ENCODE measurements around the gene ANKDD1A.

ANKDD1A gene

DNA sequence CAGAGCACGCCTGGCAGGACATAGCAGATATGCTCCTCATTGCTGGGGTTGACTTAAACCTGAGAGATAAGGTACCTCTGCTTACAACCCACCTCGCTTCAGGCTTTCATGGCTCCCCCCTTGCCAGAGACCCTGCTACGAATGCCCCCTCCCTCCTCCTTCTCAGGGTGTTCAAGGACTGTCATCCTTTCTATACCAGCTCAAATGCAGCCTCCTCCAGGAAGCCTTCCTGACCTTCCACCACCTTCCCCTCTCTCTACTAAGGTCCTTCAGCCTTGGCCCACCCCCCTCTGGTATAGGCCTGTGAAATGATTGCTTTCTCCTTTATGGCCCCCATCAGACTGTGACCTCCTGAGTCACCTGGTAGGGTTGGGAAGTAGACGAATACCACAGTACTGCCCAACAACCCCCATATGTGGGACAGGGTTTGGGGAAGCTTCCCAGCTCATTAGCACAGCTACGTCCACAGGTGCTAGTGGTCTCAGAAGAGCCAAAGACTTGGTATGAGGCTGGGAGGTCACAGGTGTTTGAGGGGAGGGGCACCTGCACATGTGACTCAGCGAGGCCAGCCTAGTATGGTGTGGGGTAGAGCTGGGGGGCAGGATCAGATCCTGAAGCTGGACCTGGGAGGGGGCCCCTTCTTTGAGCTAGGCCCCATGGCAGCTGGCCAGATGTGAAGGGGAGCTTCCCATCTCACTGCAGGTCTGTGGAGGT lies 32.0 kb downstream of the ANKDD1A start:
- no peak overlapping the region for H2AFZ ChIP-seq (ENCODE audit: low read depth, low read length, severe bottlenecking)
- TF ChIP-seq EZH2phosphoT487 (conservative IDR thresholded peaks at IDR 0.05; ENCODE audit: low read length), result no peak
- TF ChIP-seq, protein P1, sequence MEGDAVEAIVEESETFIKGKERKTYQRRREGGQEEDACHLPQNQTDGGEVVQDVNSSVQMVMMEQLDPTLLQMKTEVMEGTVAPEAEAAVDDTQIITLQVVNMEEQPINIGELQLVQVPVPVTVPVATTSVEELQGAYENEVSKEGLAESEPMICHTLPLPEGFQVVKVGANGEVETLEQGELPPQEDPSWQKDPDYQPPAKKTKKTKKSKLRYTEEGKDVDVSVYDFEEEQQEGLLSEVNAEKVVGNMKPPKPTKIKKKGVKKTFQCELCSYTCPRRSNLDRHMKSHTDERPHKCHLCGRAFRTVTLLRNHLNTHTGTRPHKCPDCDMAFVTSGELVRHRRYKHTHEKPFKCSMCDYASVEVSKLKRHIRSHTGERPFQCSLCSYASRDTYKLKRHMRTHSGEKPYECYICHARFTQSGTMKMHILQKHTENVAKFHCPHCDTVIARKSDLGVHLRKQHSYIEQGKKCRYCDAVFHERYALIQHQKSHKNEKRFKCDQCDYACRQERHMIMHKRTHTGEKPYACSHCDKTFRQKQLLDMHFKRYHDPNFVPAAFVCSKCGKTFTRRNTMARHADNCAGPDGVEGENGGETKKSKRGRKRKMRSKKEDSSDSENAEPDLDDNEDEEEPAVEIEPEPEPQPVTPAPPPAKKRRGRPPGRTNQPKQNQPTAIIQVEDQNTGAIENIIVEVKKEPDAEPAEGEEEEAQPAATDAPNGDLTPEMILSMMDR (IDR thresholded peaks at IDR 0.05; ENCODE audit: insufficient read depth, low read length, poor library complexity, severe bottlenecking), result no peak
- H3K4me3 ChIP-seq (ENCODE audit: insufficient read depth, low read length, poor library complexity, severe bottlenecking), result no peak overlapping the region
- no peaks in the 10 kb centered on the region for H4K20me1 ChIP-seq (ENCODE audit: low read depth, low read length)
- 0 out of 2 replicates have a peak, but pooled peaks cover 4% of the 10 kb centered on the region for H3F3A ChIP-seq (ENCODE audit: insufficient read depth)
- H3K4me2 ChIP-seq (ENCODE audit: low read depth, low read length, poor library complexity, severe bottlenecking), result no peak overlapping the region
- no peaks in the 10 kb centered on the region for H3K27me3 ChIP-seq (ENCODE audit: low read length)
- H3K9me3 ChIP-seq (ENCODE audit: insufficient read depth, low read length), result no peaks in the 10 kb centered on the region
- no peak overlapping the region for H3K9ac ChIP-seq (ENCODE audit: low read length)
- H3K27ac ChIP-seq (ENCODE audit: low read depth, low read length), result no peak overlapping the region
- no peaks in the 10 kb centered on the region for H3K36me3 ChIP-seq (ENCODE audit: low read length)
- no peaks in the 10 kb centered on the region for H3K9me2 ChIP-seq (replicated peaks; ENCODE audit: insufficient read depth, low read length)
- no peaks in the 10 kb centered on the region for H3K79me2 ChIP-seq (ENCODE audit: insufficient read depth, low read length)

DNA sequence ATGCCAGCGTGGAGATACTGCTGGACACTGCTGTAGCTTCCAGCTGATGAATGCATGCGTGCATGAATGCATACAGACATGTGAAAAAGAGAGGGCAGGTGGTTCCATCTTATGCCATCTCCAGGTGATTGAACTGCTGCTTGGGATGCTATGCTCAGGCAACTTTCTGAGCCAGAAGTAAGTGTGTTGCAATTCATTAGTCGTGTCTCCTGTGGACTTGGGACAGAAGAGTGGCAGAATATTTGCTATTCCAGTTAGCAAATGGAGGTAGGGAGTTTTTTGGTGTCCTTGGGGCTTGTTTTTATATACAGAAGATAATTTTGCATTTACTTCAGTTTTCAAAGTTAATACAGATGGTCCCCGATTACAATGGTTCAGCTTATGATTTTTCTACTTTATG lies 33.3 kb downstream of the ANKDD1A start:
- H3K79me2 ChIP-seq (ENCODE audit: insufficient read depth, low read length), result no peaks in the 10 kb centered on the region
- no peak overlapping the region for H3K27ac ChIP-seq (ENCODE audit: low read depth, low read length)
- no peaks in the 10 kb centered on the region for H4K20me1 ChIP-seq (ENCODE audit: low read depth, low read length)
- H3F3A ChIP-seq (ENCODE audit: insufficient read depth), result 0 out of 2 replicates have a peak, but pooled peaks cover 4% of the 10 kb centered on the region
- H3K27me3 ChIP-seq (ENCODE audit: low read length), result no peaks in the 10 kb centered on the region
- H3K4me2 ChIP-seq (ENCODE audit: low read depth, low read length, poor library complexity, severe bottlenecking), result no peak overlapping the region
- no peaks in the 10 kb centered on the region for H3K36me3 ChIP-seq (ENCODE audit: low read length)
- H2AFZ ChIP-seq (ENCODE audit: low read depth, low read length, severe bottlenecking), result no peak overlapping the region
- TF ChIP-seq, protein P1 (IDR thresholded peaks at IDR 0.05; ENCODE audit: insufficient read depth, low read length, poor library complexity, severe bottlenecking), result no peak
- no peak for TF ChIP-seq EZH2phosphoT487 (conservative IDR thresholded peaks at IDR 0.05; ENCODE audit: low read length)
- H3K9me3 ChIP-seq (ENCODE audit: insufficient read depth, low read length), result no peaks in the 10 kb centered on the region
- no peak overlapping the region for H3K9ac ChIP-seq (ENCODE audit: low read length)
- no peak overlapping the region for H3K4me3 ChIP-seq (ENCODE audit: insufficient read depth, low read length, poor library complexity, severe bottlenecking)
- H3K9me2 ChIP-seq (replicated peaks; ENCODE audit: insufficient read depth, low read length), result no peaks in the 10 kb centered on the region

DNA sequence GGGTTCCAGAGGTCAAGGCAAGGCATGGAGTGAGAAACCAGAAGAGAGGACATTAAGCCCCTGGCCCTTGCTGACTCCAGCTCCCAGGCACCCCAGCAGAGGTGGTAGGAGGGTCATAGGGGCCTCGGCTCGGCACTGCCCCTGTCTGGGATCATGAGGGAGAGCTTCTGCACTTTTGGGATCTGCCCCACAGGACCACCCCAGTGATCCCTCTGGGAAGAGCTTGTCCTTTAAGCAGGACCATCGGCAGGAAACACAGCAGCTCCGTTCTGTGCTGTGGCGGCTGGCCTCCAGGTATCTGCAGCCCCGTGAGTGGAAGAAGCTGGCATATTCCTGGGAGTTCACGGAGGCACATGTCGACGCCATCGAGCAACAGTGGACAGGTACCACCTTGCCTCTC lies 35.5 kb downstream of the ANKDD1A start:
- H3K9me3 ChIP-seq (ENCODE audit: insufficient read depth, low read length), result no peaks in the 10 kb centered on the region
- no peaks in the 10 kb centered on the region for H3K27me3 ChIP-seq (ENCODE audit: low read length)
- H3K79me2 ChIP-seq (ENCODE audit: insufficient read depth, low read length), result no peaks in the 10 kb centered on the region
- no peak overlapping the region for H3K4me2 ChIP-seq (ENCODE audit: low read depth, low read length, poor library complexity, severe bottlenecking)
- H3K9ac ChIP-seq (ENCODE audit: low read length), result no peak overlapping the region
- TF ChIP-seq, protein P1 (IDR thresholded peaks at IDR 0.05; ENCODE audit: insufficient read depth, low read length, poor library complexity, severe bottlenecking), result no peak
- no peak for TF ChIP-seq EZH2phosphoT487 (conservative IDR thresholded peaks at IDR 0.05; ENCODE audit: low read length)
- H4K20me1 ChIP-seq (ENCODE audit: low read depth, low read length), result no peaks in the 10 kb centered on the region
- H3K4me3 ChIP-seq (ENCODE audit: insufficient read depth, low read length, poor library complexity, severe bottlenecking), result no peak overlapping the region
- no peaks in the 10 kb centered on the region for H3K36me3 ChIP-seq (ENCODE audit: low read length)
- no peak overlapping the region for H2AFZ ChIP-seq (ENCODE audit: low read depth, low read length, severe bottlenecking)
- H3F3A ChIP-seq (ENCODE audit: insufficient read depth), result peaks cover 21% of the 10 kb centered on the region
- H3K27ac ChIP-seq (ENCODE audit: low read depth, low read length), result no peak overlapping the region
- no peaks in the 10 kb centered on the region for H3K9me2 ChIP-seq (replicated peaks; ENCODE audit: insufficient read depth, low read length)
